Left cardiac atrium (tissue), 4 donors: ENCODE data around the gene ANP32E. TPM values are rescaled to one million over a fixed set of nuclear protein-coding genes. Genes with fewer than 3 reads are reported as not detected.
"Not testable (repeated sequence)": the region's sequence is repeated elsewhere in the genome, so short reads cannot be mapped to it uniquely, and the experiment has no call there.

Experiments used
- ATAC-seq, 2 donors: fragments of 200-7000 bp; cut with Tn5 transposase; one replicate each; pipeline ENCODE4 v1.9.1; 2020; ENCODE audit warnings: mild to moderate bottlenecking in 2 of 2, moderate library complexity in 2 of 2
- DNase-seq: peaks from one replicate; pipeline ENCODE4 v3.0.0-alpha.2; 2020
- intact Hi-C, 2 donors: fragments of 100-400 bp; cut with DNase I; formaldehyde crosslinking; loops; one replicate each; pipeline versions ENCODE4 v1.14.1 to v1.15.1; 2022 to 2023
- total RNA-seq, 2 donors: library from RNA; stranded (reverse); fragmentation: NEBNext Ultra II Directional; extraction: Animal tissue kit (Norgen Biotek cat#: 25700); gene quantifications; one replicate each; pipeline ENCODE4 v1.2.1, GENCODE V29; 2021
- donor health status: DM: no; HTN: yes; CAD: no.
- donor health status: DM: no; HTN: yes; CAD: no; lungs with severe emphysema.
- donor health status: DM: yes; HTN: yes; CAD: no.
- donor health status: Dilated cardiomyopathy.

The ANP32E gene
- total RNA-seq, 2 donors from 2014 or later, result 25.5 to 38.1 TPM

GRCh38 chr1:150259217-150259616 is 23.3 kb upstream of the ANP32E start:
- ATAC-seq, result no peak
- DNase-seq, result peak; percentile 39
- intact Hi-C loops, result no loop called here

GRCh38 chr1:150257624-150258585 is 22.0 kb upstream of the ANP32E start, which contains the start of gene CA14:
TSS of gene CA14 (plus strand) at chr1:150257774. CDS start at chr1:150258129, 355 bp downstream.
- intact Hi-C loops, result no loop called here
- ATAC-seq, result peak in 1 of 2 donors; percentile 49
- DNase-seq, result no peak

GRCh38 chr1:150256554-150257341 is 20.8 kb upstream of the ANP32E start:
- no peak for DNase-seq
- intact Hi-C loops, result no loop called here

GRCh38 chr1:150256198-150256553 is 20.3 kb upstream of the ANP32E start:
- intact Hi-C loops, result no loop called here
- ATAC-seq (no peak), DNase-seq (no peak)

More at GRCh38 chr1:150256554-150257341, 20.8 kb upstream of the ANP32E start:
- no peak for ATAC-seq

GRCh38 chr1:150249936-150250335 is 14.0 kb upstream of the ANP32E start:
- intact Hi-C loops, result no loop called here
- no peak for ATAC-seq
- DNase-seq, result no peak

- peak in 1 of 2 donors; percentile 44 for ATAC-seq
- no peak for DNase-seq
- intact Hi-C loops, result no loop called here
Observed at GRCh38 chr1:150243003-150243402, 7.1 kb upstream of the ANP32E start.

- intact Hi-C loops, result no loop called here
- DNase-seq, result no peak
- no peak for ATAC-seq
Observed at GRCh38 chr1:150237746-150238145, 1.8 kb upstream of the ANP32E start.

- DNase-seq, ATAC-seq, intact Hi-C loops: not testable (repeated sequence)
Observed at GRCh38 chr1:150237176-150237575, 1.3 kb upstream of the ANP32E start.

GRCh38 chr1:150236614-150237100 is 745 bp upstream of the ANP32E start:
- DNase-seq (no peak), ATAC-seq (no peak)
- intact Hi-C loops, result no loop called here

GRCh38 chr1:150235294-150235851 is 539 bp downstream of the ANP32E start:
- DNase-seq, result peak; percentile 37
- intact Hi-C loops, result no loop called here
- ATAC-seq, result peak; percentile 19 to 35

- peak; percentile 62 to 67 for ATAC-seq
- DNase-seq, result peak; percentile 86
- intact Hi-C loops, result no loop called here
Observed at GRCh38 chr1:150234566-150235293, 1.2 kb downstream of the ANP32E start.

GRCh38 chr1:150234309-150234565 is 1.7 kb downstream of the ANP32E start:
- intact Hi-C loops, result no loop called here
- peak; percentile 0 to 5 for ATAC-seq
- DNase-seq, result no peak

- DNase-seq (no peak), ATAC-seq (no peak)
- intact Hi-C loops, result no loop called here
Observed at GRCh38 chr1:150233359-150234308, 2.3 kb downstream of the ANP32E start.

- intact Hi-C loops, DNase-seq, ATAC-seq: not testable (repeated sequence)
Observed at GRCh38 chr1:150232921-150233320, 3.0 kb downstream of the ANP32E start.

GRCh38 chr1:150228246-150228645 is 7.7 kb downstream of the ANP32E start:
- DNase-seq, intact Hi-C loops, ATAC-seq: not testable (repeated sequence)

GRCh38 chr1:150227228-150227627 is 8.7 kb downstream of the ANP32E start:
- DNase-seq, result no peak

GRCh38 chr1:150226486-150226885 is 9.4 kb downstream of the ANP32E start:
- no peak for DNase-seq
- no peak for ATAC-seq
- intact Hi-C loops, result no loop called here

More at GRCh38 chr1:150227228-150227627, 8.7 kb downstream of the ANP32E start:
- no peak for ATAC-seq
- intact Hi-C loops, result no loop called here

GRCh38 chr1:150225546-150225945 is 10.4 kb downstream of the ANP32E start:
- DNase-seq (no peak), ATAC-seq (no peak)
- intact Hi-C loops, result no loop called here
